Liver (tissue), 9 donors: Measurements from ENCODE around the gene SIDT2. TPM values are rescaled to one million over a fixed set of nuclear protein-coding genes. Genes with fewer than 3 reads are reported as not detected.

Source experiments
- DNase-seq: peaks from one replicate; pipeline ENCODE4 v3.0.0-alpha.2; 2017; ENCODE audit warnings: low spot score
- H3K27ac ChIP-seq, 2 donors: one replicate each; pipeline ENCODE4 v1.7.0; 2013; ENCODE audit warnings: inconsistent platforms in 2 of 2, low read length in 2 of 2, control low read depth in 1 of 2, low read depth in 1 of 2, mild to moderate bottlenecking in 1 of 2
- H3K27me3 ChIP-seq, 4 donors: one replicate each; pipeline versions ENCODE4 v1.6.1 to v1.7.0; 2013; ENCODE audit warnings: low read length in 3 of 4, inconsistent platforms in 1 of 4, mild to moderate bottlenecking in 1 of 4, moderate library complexity in 1 of 4; ENCODE audit not compliant: control insufficient read depth in 4 of 4, insufficient read depth in 4 of 4
- H3K36me3 ChIP-seq, 4 donors: one replicate each; pipeline versions ENCODE4 v1.6.1 to v1.7.0; 2013; ENCODE audit warnings: low read length in 3 of 4, mild to moderate bottlenecking in 3 of 4, low read depth in 1 of 4, moderate library complexity in 1 of 4; ENCODE audit not compliant: control insufficient read depth in 4 of 4, insufficient read depth in 3 of 4
- H3K4me1 ChIP-seq, 4 donors: one replicate each; pipeline versions ENCODE4 v1.6.1 to v1.7.0; 2013; ENCODE audit warnings: low read length in 3 of 4, mild to moderate bottlenecking in 3 of 4, moderate library complexity in 1 of 4; ENCODE audit not compliant: control insufficient read depth in 4 of 4, insufficient read depth in 4 of 4
- H3K4me3 ChIP-seq, 3 donors: one replicate each; pipeline versions ENCODE4 v1.6.1 to v1.7.0; 2013; ENCODE audit warnings: low read length in 3 of 3, control low read depth in 1 of 3, low read depth in 1 of 3, mild to moderate bottlenecking in 1 of 3
- H3K9ac ChIP-seq, 2 donors: one replicate each; pipeline ENCODE4 v1.7.0; 2013; ENCODE audit warnings: low read length in 2 of 2, mild to moderate bottlenecking in 2 of 2, moderate library complexity in 2 of 2, control low read depth in 1 of 2, low read depth in 1 of 2
- H3K9me3 ChIP-seq, 4 donors: one replicate each; pipeline versions ENCODE4 v1.6.1 to v1.7.0; 2013; ENCODE audit warnings: low read length in 3 of 4; ENCODE audit not compliant: control insufficient read depth in 4 of 4
- EGR1 ChIP-seq, 2 donors: IDR thresholded peaks; 2 replicates each; pipeline ENCODE4 v1.6.1; 2016 to 2018; ENCODE audit warnings: antibody characterized with exemption in 2 of 2, low read depth in 2 of 2
- FOXA2 ChIP-seq: IDR thresholded peaks from 2 replicates; pipeline ENCODE4 v1.6.1; 2016; ENCODE audit warnings: antibody characterized with exemption
- GABPA ChIP-seq, 2 donors: IDR thresholded peaks in 1 of 2; conservative IDR thresholded peaks in 1 of 2; 2 replicates each; pipeline ENCODE4 v1.6.1; 2016; ENCODE audit warnings: antibody characterized with exemption in 2 of 2, mild to moderate bottlenecking in 1 of 2, moderate library complexity in 1 of 2
- HNF4A ChIP-seq, 2 donors: conservative IDR thresholded peaks; 2 replicates each; pipeline ENCODE4 v1.6.1; 2016; ENCODE audit warnings: antibody characterized with exemption in 2 of 2, mild to moderate bottlenecking in 2 of 2
- JUND ChIP-seq, 2 donors: IDR thresholded peaks; 2 replicates each; pipeline ENCODE4 v1.6.1; 2016; ENCODE audit warnings: antibody characterized with exemption in 2 of 2
- NR2F2 ChIP-seq: IDR thresholded peaks from 2 replicates; pipeline ENCODE4 v1.6.1; 2016; ENCODE audit warnings: antibody characterized with exemption
- RXRA ChIP-seq, 2 donors: IDR thresholded peaks; 2 replicates each; pipeline ENCODE4 v1.6.1; 2017 to 2018; ENCODE audit warnings: antibody characterized with exemption in 2 of 2, mild to moderate bottlenecking in 1 of 2
- SP1 ChIP-seq: IDR thresholded peaks from 2 replicates; pipeline ENCODE4 v1.6.1; 2018; ENCODE audit warnings: antibody characterized with exemption, mild to moderate bottlenecking
- YY1 ChIP-seq: IDR thresholded peaks from 2 replicates; pipeline ENCODE4 v1.6.1; 2016; ENCODE audit warnings: antibody characterized with exemption, mild to moderate bottlenecking
- WGBS: extraction: QIAGEN DNeasy Blood & Tissue Kit; methylation state at CpG from one replicate; pipeline ENCODE4 v1.1.7; 2013; 5-methylcytosine and 5-hydroxymethylcytosine counted together
- polyA plus RNA-seq, 2 donors: library from polyadenylated mRNA; stranded (reverse) in 1 of 2; unstranded in 1 of 2; fragments of 200-250 nt in 1 of 2; fragments of >200 nt in 1 of 2; fragmentation: Nextera tagmentation in 1 of 2; extraction: Ambion mirVana in 1 of 2; gene quantifications; one replicate each; pipeline versions ENCODE4 v1.2.1 to v1.2.3, GENCODE V29; 2013 to 2015
- total RNA-seq, 2 donors: library from RNA; depleted of rRNA; stranded (reverse); fragments of >200 nt; gene quantifications; one replicate each; pipeline ENCODE4 v1.2.3, GENCODE V29; 2014
- TF ChIP-seq, protein P1 (sequence below): IDR thresholded peaks from 2 replicates; pipeline ENCODE4 v1.6.1; 2016; ENCODE audit warnings: antibody characterized with exemption
- TF ChIP-seq, protein P2 (sequence below): IDR thresholded peaks from 2 replicates; pipeline ENCODE4 v1.6.1; 2016; ENCODE audit warnings: antibody characterized with exemption
- TF ChIP-seq, protein P3 (sequence below): fragments of 150-350 bp; IDR thresholded peaks from 2 replicates; pipeline ENCODE4 v1.5.1; 2017; ENCODE audit warnings: improper control_type of control experiment, low read depth, low read length; ENCODE audit not compliant: missing input control
- TF ChIP-seq, protein P4 (sequence below): IDR thresholded peaks from 2 replicates; pipeline ENCODE4 v1.6.1; 2016; ENCODE audit warnings: antibody characterized with exemption
- TF ChIP-seq, protein P5 (sequence below): IDR thresholded peaks from 2 replicates; pipeline ENCODE4 v1.6.1; 2016; ENCODE audit warnings: antibody characterized with exemption, mild to moderate bottlenecking
- donor health status: healthy.
- donor health status: healthy.
- donor health status: healthy.
- donor health status: healthy.
- donor health status: healthy.

SIDT2 gene
- total and polyA plus RNA-seq, 4 donors: 11.2 to 42.9 (median 22.4) TPM

DNA sequence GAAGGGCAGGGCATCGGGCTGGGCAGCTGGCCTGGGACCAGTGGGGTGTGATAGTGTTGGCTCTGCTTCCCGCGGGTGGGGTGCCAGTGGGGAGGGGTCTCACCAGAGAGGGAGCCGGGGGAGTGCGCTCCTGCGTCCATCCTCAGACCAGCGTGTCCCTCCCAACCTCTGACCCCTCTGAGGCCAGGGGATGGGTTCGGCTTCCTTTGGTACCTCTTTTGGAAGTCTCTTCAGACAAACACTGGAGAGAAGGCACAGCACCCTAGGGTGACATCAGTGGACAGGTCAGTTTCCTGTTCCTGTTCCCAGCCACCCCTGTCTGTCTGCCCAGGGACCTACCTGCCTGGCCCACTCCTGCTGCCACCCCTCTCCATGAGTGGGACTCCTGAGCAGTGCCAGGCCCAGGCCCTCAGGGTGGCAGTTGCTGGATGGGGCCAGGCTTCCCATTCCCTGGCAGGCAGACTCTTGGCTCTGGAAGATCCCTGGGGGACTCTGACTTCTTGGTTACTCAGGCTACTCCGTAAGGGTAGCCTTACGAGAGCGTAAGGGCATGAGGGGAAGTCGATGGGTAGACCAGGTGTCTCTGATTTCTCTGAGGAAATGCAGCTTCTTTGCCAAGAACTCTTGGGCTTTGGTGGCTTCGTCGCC is 23.2 kb downstream of the SIDT2 start:
- 77% methylated on average over 14 of the region's 14 CpGs for WGBS
- TF ChIP-seq SP1 (no peak), HNF4A (conservative IDR thresholded peaks at IDR 0.05) (no peak), JUND (IDR thresholded peaks at IDR 0.05) (no peak), NR2F2 (no peak), FOXA2 (no peak), GABPA (IDR thresholded peaks at IDR 0.05 in 1 of 2, conservative IDR thresholded peaks at IDR 0.05 in 1 of 2) (no peak), YY1 (no peak), EGR1 (IDR thresholded peaks at IDR 0.05; ENCODE audit: low read depth in 2 of 2) (no peak), RXRA (IDR thresholded peaks at IDR 0.05) (no peak)
- TF ChIP-seq, protein P1, sequence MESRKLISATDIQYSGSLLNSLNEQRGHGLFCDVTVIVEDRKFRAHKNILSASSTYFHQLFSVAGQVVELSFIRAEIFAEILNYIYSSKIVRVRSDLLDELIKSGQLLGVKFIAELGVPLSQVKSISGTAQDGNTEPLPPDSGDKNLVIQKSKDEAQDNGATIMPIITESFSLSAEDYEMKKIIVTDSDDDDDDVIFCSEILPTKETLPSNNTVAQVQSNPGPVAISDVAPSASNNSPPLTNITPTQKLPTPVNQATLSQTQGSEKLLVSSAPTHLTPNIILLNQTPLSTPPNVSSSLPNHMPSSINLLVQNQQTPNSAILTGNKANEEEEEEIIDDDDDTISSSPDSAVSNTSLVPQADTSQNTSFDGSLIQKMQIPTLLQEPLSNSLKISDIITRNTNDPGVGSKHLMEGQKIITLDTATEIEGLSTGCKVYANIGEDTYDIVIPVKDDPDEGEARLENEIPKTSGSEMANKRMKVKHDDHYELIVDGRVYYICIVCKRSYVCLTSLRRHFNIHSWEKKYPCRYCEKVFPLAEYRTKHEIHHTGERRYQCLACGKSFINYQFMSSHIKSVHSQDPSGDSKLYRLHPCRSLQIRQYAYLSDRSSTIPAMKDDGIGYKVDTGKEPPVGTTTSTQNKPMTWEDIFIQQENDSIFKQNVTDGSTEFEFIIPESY: no peak
- TF ChIP-seq, protein P2, sequence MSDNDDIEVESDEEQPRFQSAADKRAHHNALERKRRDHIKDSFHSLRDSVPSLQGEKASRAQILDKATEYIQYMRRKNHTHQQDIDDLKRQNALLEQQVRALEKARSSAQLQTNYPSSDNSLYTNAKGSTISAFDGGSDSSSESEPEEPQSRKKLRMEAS: no peak
- TF ChIP-seq, protein P3, sequence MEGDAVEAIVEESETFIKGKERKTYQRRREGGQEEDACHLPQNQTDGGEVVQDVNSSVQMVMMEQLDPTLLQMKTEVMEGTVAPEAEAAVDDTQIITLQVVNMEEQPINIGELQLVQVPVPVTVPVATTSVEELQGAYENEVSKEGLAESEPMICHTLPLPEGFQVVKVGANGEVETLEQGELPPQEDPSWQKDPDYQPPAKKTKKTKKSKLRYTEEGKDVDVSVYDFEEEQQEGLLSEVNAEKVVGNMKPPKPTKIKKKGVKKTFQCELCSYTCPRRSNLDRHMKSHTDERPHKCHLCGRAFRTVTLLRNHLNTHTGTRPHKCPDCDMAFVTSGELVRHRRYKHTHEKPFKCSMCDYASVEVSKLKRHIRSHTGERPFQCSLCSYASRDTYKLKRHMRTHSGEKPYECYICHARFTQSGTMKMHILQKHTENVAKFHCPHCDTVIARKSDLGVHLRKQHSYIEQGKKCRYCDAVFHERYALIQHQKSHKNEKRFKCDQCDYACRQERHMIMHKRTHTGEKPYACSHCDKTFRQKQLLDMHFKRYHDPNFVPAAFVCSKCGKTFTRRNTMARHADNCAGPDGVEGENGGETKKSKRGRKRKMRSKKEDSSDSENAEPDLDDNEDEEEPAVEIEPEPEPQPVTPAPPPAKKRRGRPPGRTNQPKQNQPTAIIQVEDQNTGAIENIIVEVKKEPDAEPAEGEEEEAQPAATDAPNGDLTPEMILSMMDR: no peak
- TF ChIP-seq, protein P4, sequence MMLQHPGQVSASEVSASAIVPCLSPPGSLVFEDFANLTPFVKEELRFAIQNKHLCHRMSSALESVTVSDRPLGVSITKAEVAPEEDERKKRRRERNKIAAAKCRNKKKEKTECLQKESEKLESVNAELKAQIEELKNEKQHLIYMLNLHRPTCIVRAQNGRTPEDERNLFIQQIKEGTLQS: no peak
- TF ChIP-seq, protein P5, sequence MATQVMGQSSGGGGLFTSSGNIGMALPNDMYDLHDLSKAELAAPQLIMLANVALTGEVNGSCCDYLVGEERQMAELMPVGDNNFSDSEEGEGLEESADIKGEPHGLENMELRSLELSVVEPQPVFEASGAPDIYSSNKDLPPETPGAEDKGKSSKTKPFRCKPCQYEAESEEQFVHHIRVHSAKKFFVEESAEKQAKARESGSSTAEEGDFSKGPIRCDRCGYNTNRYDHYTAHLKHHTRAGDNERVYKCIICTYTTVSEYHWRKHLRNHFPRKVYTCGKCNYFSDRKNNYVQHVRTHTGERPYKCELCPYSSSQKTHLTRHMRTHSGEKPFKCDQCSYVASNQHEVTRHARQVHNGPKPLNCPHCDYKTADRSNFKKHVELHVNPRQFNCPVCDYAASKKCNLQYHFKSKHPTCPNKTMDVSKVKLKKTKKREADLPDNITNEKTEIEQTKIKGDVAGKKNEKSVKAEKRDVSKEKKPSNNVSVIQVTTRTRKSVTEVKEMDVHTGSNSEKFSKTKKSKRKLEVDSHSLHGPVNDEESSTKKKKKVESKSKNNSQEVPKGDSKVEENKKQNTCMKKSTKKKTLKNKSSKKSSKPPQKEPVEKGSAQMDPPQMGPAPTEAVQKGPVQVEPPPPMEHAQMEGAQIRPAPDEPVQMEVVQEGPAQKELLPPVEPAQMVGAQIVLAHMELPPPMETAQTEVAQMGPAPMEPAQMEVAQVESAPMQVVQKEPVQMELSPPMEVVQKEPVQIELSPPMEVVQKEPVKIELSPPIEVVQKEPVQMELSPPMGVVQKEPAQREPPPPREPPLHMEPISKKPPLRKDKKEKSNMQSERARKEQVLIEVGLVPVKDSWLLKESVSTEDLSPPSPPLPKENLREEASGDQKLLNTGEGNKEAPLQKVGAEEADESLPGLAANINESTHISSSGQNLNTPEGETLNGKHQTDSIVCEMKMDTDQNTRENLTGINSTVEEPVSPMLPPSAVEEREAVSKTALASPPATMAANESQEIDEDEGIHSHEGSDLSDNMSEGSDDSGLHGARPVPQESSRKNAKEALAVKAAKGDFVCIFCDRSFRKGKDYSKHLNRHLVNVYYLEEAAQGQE: no peak
- H3K9ac ChIP-seq: no peak overlapping the region
- peaks cover 0 to 21% (median 5%) of the 10 kb centered on the region in 4 donors for H3K36me3 ChIP-seq
- H3K27ac ChIP-seq: peak overlapping the region; percentile 15 to 29
- H3K27me3 ChIP-seq: no peaks in the 10 kb centered on the region
- peak overlapping the region in 1 of 3 donors; percentile 17 for H3K4me3 ChIP-seq
- DNase-seq: no peak
- no peaks in the 10 kb centered on the region for H3K9me3 ChIP-seq
- H3K4me1 ChIP-seq: no peaks in the 10 kb centered on the region
